PC-3 (cell line): Measurements from ENCODE around the gene ADAM22. TPM values are rescaled to one million over a fixed set of nuclear protein-coding genes. Genes with fewer than 3 reads are reported as not detected.

ENCODE experiments used
- ATAC-seq: fragments of 200-7000 bp; cut with Tn5 transposase; 2 replicates; pipeline ENCODE4 v1.9.1; 2020; ENCODE audit warnings: mild to moderate bottlenecking, moderate library complexity
- BruUV-seq: library from RNA; stranded (reverse); fragments of 400-500 nt; replicated peaks from 2 replicates; lab custom pipeline; 2021; lab: Mats Ljungman, UMichigan
- CTCF ChIA-PET: fragments of 300-600 bp; sonication (Branson Sonifier 250); formaldehyde crosslinking; loops from one replicate; lab custom pipeline; 2022; ENCODE audit warnings: antibody characterized with exemption; lab: Charles Lee
- POLR2A ChIA-PET: fragments of 300-600 bp; sonication (Branson Sonifier 250); formaldehyde crosslinking; loops from one replicate; lab custom pipeline; 2022; ENCODE audit warnings: antibody characterized with exemption; ENCODE audit not compliant: unreplicated experiment; lab: Charles Lee
- DNase-seq: peaks from one replicate; pipeline ENCODE4 v3.0.0-alpha.2; 2015
- H2AFZ ChIP-seq: fragments of 300-600 bp; sonication (generic); 2 replicates; pipeline ENCODE4 v1.6.0; 2016; ENCODE audit warnings: antibody characterized with exemption, low read length
- H3F3A ChIP-seq: fragments of 300-600 bp; sonication (generic); one replicate; pipeline ENCODE4 v1.6.0; 2017; ENCODE audit warnings: antibody characterized with exemption, low read length, control low read depth, mild to moderate bottlenecking; ENCODE audit not compliant: unreplicated experiment
- H3K27ac ChIP-seq: fragments of 300-600 bp; sonication (generic); 2 replicates; pipeline ENCODE4 v1.5.1; 2016; ENCODE audit warnings: mild to moderate bottlenecking, low read length
- H3K27me3 ChIP-seq: fragments of 300-600 bp; sonication (generic); 2 replicates; pipeline ENCODE4 v1.6.1; 2016; ENCODE audit warnings: low read length, mixed read lengths
- H3K36me3 ChIP-seq: fragments of 300-600 bp; sonication (generic); 2 replicates; pipeline ENCODE4 v1.6.1; 2016; ENCODE audit warnings: low read depth, mixed run types, low read length, mixed read lengths
- H3K4me1 ChIP-seq: fragments of 300-600 bp; sonication (generic); 2 replicates; pipeline ENCODE4 v1.5.1; 2016; ENCODE audit warnings: low read length; ENCODE audit not compliant: insufficient read depth
- H3K4me2 ChIP-seq: fragments of 300-600 bp; sonication (generic); 2 replicates; pipeline ENCODE4 v1.6.0; 2016; ENCODE audit warnings: low read length
- H3K4me3 ChIP-seq: fragments of 300-600 bp; sonication (generic); 2 replicates; pipeline ENCODE4 v1.5.1; 2016; ENCODE audit warnings: mild to moderate bottlenecking, low read length, mixed read lengths
- H3K79me2 ChIP-seq: fragments of 300-600 bp; sonication (generic); 2 replicates; pipeline ENCODE4 v1.6.1; 2017; ENCODE audit warnings: low read length, mixed read lengths
- H3K9ac ChIP-seq: fragments of 300-600 bp; sonication (generic); 2 replicates; pipeline ENCODE4 v1.6.0; 2016; ENCODE audit warnings: mild to moderate bottlenecking, low read length
- H3K9me2 ChIP-seq: fragments of 300-600 bp; sonication (generic); replicated peaks from 2 replicates; pipeline ENCODE4 v1.6.1; 2016; ENCODE audit warnings: mixed run types, low read length, mixed read lengths
- H3K9me3 ChIP-seq: fragments of 300-600 bp; sonication (generic); 2 replicates; pipeline ENCODE4 v1.6.1; 2016; ENCODE audit warnings: low read length, mixed read lengths
- H4K20me1 ChIP-seq: fragments of 300-600 bp; sonication (generic); 2 replicates; pipeline ENCODE4 v1.6.1; 2016; ENCODE audit warnings: low read length, mixed read lengths
- EZH2 ChIP-seq: fragments of 300-600 bp; sonication (generic); IDR thresholded peaks from one replicate; pipeline ENCODE4 v1.6.1; 2017; ENCODE audit warnings: antibody characterized with exemption, mild to moderate bottlenecking, low read length; ENCODE audit not compliant: unreplicated experiment
- EZH2phosphoT487 ChIP-seq: fragments of 300-600 bp; sonication (generic); IDR thresholded peaks from 2 replicates; pipeline ENCODE4 v1.6.1; 2018; ENCODE audit warnings: mild to moderate bottlenecking, antibody characterized with exemption, low read length, borderline replicate concordance
- intact Hi-C: fragments of 100-400 bp; cut with micrococcal nuclease; formaldehyde crosslinking; loops from 2 replicates; pipeline ENCODE4 v1.9.0; 2023
- total RNA-seq: library from RNA; depleted of rRNA; stranded (reverse); fragments of >200 nt; gene quantifications from 2 replicates; pipeline ENCODE4 v1.2.3, GENCODE V29; 2014
- TF ChIP-seq, protein P1 (sequence below): fragments of 300-600 bp; sonication (generic); conservative IDR thresholded peaks from 2 replicates; pipeline ENCODE4 v1.5.1; 2017; ENCODE audit warnings: antibody characterized with exemption, low read depth, mild to moderate bottlenecking, low read length

ADAM22 gene
- total RNA-seq, 1 experiment from 2014 or later, result 4.4 TPM

- no peaks in the 10 kb centered on the region for H3K9me2 ChIP-seq
- H3K9ac ChIP-seq, result no peak overlapping the region
- no TSS peak for BruUV-seq
- ATAC-seq (no peak), DNase-seq (no peak)
- H3K79me2 ChIP-seq, result no peaks in the 10 kb centered on the region
- CTCF ChIA-PET, result no interaction called here
- no peak overlapping the region for H3K27ac ChIP-seq
- no peaks in the 10 kb centered on the region for H4K20me1 ChIP-seq
- no peaks in the 10 kb centered on the region for H3F3A ChIP-seq
- no peak overlapping the region for H3K4me2 ChIP-seq
- H3K9me3 ChIP-seq, result no peaks in the 10 kb centered on the region
- intact Hi-C loops, result no loop called here
- H3K27me3 ChIP-seq, result no peaks in the 10 kb centered on the region
- POLR2A ChIA-PET, result interaction anchor here (0.6 kb wide), 1 partner anchor 1148 kb away, joined by 3 read pairs; no protein-coding TSS in a partner anchor
- no peaks in the 10 kb centered on the region for H3K4me1 ChIP-seq
- H3K4me3 ChIP-seq, result no peak overlapping the region
- no peak for TF ChIP-seq EZH2phosphoT487
- TF ChIP-seq, protein P1, sequence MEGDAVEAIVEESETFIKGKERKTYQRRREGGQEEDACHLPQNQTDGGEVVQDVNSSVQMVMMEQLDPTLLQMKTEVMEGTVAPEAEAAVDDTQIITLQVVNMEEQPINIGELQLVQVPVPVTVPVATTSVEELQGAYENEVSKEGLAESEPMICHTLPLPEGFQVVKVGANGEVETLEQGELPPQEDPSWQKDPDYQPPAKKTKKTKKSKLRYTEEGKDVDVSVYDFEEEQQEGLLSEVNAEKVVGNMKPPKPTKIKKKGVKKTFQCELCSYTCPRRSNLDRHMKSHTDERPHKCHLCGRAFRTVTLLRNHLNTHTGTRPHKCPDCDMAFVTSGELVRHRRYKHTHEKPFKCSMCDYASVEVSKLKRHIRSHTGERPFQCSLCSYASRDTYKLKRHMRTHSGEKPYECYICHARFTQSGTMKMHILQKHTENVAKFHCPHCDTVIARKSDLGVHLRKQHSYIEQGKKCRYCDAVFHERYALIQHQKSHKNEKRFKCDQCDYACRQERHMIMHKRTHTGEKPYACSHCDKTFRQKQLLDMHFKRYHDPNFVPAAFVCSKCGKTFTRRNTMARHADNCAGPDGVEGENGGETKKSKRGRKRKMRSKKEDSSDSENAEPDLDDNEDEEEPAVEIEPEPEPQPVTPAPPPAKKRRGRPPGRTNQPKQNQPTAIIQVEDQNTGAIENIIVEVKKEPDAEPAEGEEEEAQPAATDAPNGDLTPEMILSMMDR, result no peak
- no peak for TF ChIP-seq EZH2
- no peak overlapping the region for H2AFZ ChIP-seq
- H3K36me3 ChIP-seq, result no peaks in the 10 kb centered on the region
These were observed 158.6 kb downstream of the ADAM22 start for GRCh38 chr7:88092676-88092999.

DNA sequence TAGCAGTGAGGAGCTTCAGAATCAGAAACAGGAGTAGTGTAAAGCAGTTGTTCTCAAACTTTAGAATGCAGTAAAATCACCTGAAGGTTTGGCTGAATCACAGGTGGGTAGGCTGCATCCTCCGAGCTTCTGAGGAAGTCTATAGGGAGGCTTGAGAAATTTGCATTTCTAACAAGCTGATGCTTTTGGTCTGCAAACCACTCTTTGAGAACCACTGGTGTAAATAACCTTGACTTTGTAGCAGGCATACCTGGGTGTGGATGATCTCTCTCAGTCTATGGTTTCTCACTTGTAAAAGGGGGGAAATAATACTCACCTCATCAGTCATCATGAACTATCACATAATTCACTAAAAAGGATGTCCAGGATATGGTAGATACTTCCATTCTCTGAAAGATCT lies 167.7 kb downstream of the ADAM22 start:
- no TSS peak for BruUV-seq
- Histone ChIP-seq H3K9me2 (no peaks in the 10 kb centered on the region), H3K79me2 (no peaks in the 10 kb centered on the region), H3K27me3 (no peaks in the 10 kb centered on the region), H3K4me3 (no peak overlapping the region), H2AFZ (no peak overlapping the region), H3K36me3 (no peaks in the 10 kb centered on the region), H3K27ac (no peak overlapping the region), H3K4me1 (no peaks in the 10 kb centered on the region), H4K20me1 (no peaks in the 10 kb centered on the region), H3K4me2 (no peak overlapping the region), H3K9me3 (no peaks in the 10 kb centered on the region), H3K9ac (no peak overlapping the region), H3F3A (no peaks in the 10 kb centered on the region)
- intact Hi-C loops, result no loop called here
- no peak for TF ChIP-seq EZH2phosphoT487
- ATAC-seq, result no peak
- no peak for DNase-seq
- CTCF ChIA-PET, result no interaction called here
- POLR2A ChIA-PET, result no interaction called here

DNA sequence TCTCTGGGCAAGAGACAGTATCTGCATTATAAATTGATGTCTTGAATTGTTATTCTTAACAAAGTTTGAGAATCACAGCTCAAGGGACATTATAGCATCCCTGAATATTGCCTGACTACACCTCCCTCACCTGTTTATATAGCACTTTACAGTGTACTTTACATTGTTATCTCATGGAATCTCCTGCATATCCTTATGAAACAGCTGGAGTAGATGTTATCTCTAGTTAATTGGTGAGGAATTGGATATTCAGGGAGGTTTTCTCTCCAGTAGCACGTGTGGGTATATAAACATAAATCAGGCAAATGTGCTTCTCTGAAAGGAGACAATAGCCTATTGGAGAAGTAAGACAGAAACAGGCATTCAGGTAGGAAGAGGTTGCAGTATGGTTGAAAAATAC lies 168.6 kb downstream of the ADAM22 start:
- H3K9me3 ChIP-seq, result no peaks in the 10 kb centered on the region
- ChIA-PET POLR2A (no interaction called here), CTCF (no interaction called here)
- BruUV-seq, result no TSS peak
- no peaks in the 10 kb centered on the region for H3K27me3 ChIP-seq
- TF ChIP-seq EZH2, result no peak
- no peak for TF ChIP-seq EZH2phosphoT487
- TF ChIP-seq, protein P1, result no peak
- DNase-seq (no peak), ATAC-seq (no peak)
- H3K79me2 ChIP-seq, result no peaks in the 10 kb centered on the region
- no peak overlapping the region for H2AFZ ChIP-seq
- no peaks in the 10 kb centered on the region for H3K4me1 ChIP-seq
- H3K9ac ChIP-seq, result no peak overlapping the region
- no peaks in the 10 kb centered on the region for H4K20me1 ChIP-seq
- no peak overlapping the region for H3K4me2 ChIP-seq
- H3K4me3 ChIP-seq, result no peak overlapping the region
- H3K27ac ChIP-seq, result no peak overlapping the region
- H3K36me3 ChIP-seq, result no peaks in the 10 kb centered on the region
- H3F3A ChIP-seq, result no peaks in the 10 kb centered on the region
- intact Hi-C loops, result no loop called here
- no peaks in the 10 kb centered on the region for H3K9me2 ChIP-seq
